HG03432 (cell line): ENCODE results near the gene MRAP.
"Not testable (repeated sequence)": the region's sequence is repeated elsewhere in the genome, so short reads cannot be mapped to it uniquely, and the experiment has no call there.

Source experiments
- ATAC-seq: cut with Tn5 transposase; IDR thresholded peaks from one replicate; pipeline ENCODE4 v1.9.1; 2021; ENCODE audit warnings: mild to moderate bottlenecking, moderate library complexity; ENCODE audit not compliant: unreplicated experiment

Gene MRAP

GRCh38 chr21:32298658-32299081, at the start of gene MRAP:
TSS of gene MRAP (plus strand) at chr21:32298855. CDS start at chr21:32298972, 117 bp downstream.
- ATAC-seq = no peak

GRCh38 chr21:32249511-32250280, 49.0 kb upstream of the MRAP start:
- no peak for ATAC-seq

- no peak for ATAC-seq
Measured at GRCh38 chr21:32252136-32252535, 46.5 kb upstream of the MRAP start.

GRCh38 chr21:32253215-32253641, 45.4 kb upstream of the MRAP start:
- no peak for ATAC-seq

- ATAC-seq = no peak
Measured at GRCh38 chr21:32256251-32256650, 42.4 kb upstream of the MRAP start.

GRCh38 chr21:32256873-32257620, 41.6 kb upstream of the MRAP start:
- ATAC-seq = no peak

GRCh38 chr21:32257962-32258785, 40.5 kb upstream of the MRAP start:
- peak; percentile 90 for ATAC-seq

GRCh38 chr21:32258786-32259048, 39.9 kb upstream of the MRAP start:
- ATAC-seq = not testable (repeated sequence)

GRCh38 chr21:32260130-32260529, 38.5 kb upstream of the MRAP start:
- no peak for ATAC-seq

- ATAC-seq = no peak
Measured at GRCh38 chr21:32261929-32262328, 36.7 kb upstream of the MRAP start.

GRCh38 chr21:32265321-32265720, 33.3 kb upstream of the MRAP start:
- ATAC-seq = not testable (repeated sequence)

- no peak for ATAC-seq
Measured at GRCh38 chr21:32270748-32271147, 27.9 kb upstream of the MRAP start.

GRCh38 chr21:32276671-32277070, 22.0 kb upstream of the MRAP start:
- no peak for ATAC-seq

GRCh38 chr21:32278103-32278502, 20.6 kb upstream of the MRAP start:
- peak; percentile 13 for ATAC-seq

- peak; percentile 97 for ATAC-seq
Measured at GRCh38 chr21:32278518-32279376, 19.9 kb upstream of the MRAP start, which contains the start of gene MIS18A. TSS of gene MIS18A (minus strand) at chr21:32279049. CDS start at chr21:32279014, 35 bp downstream.

GRCh38 chr21:32279377-32279680, 19.3 kb upstream of the MRAP start:
- ATAC-seq = peak; percentile 20

GRCh38 chr21:32281531-32281930, 17.1 kb upstream of the MRAP start:
- no peak for ATAC-seq

- ATAC-seq = no peak
Measured at GRCh38 chr21:32282992-32283391, 15.7 kb upstream of the MRAP start.

GRCh38 chr21:32285476-32285875, 13.2 kb upstream of the MRAP start:
- ATAC-seq = no peak

GRCh38 chr21:32297449-32297848, 1.2 kb upstream of the MRAP start:
- ATAC-seq = no peak

GRCh38 chr21:32298148-32298559, 501 bp upstream of the MRAP start:
- ATAC-seq = no peak
